ENCODE measurements around the gene SRCIN1. TPM values are rescaled to one million over a fixed set of nuclear protein-coding genes. Genes with fewer than 3 reads are reported as not detected.

Gene SRCIN1
- total and polyA plus RNA-seq, 4 donors: 0.05 to 5.3 (median 2.7) TPM

- peaks cover 0 to 2% (median 0%) of the 10 kb centered on the region in 4 donors for H3K27me3 ChIP-seq (ENCODE audit: control insufficient read depth in 4 of 4, insufficient read depth in 4 of 4, low read length in 3 of 4)
- no peak for DNase-seq (ENCODE audit: low spot score)
- no peak overlapping the region for H3K9ac ChIP-seq (ENCODE audit: low read depth in 1 of 2, low read length in 2 of 2)
- 89% methylated on average over 3 of the region's 3 CpGs for WGBS
- H3K27ac ChIP-seq (ENCODE audit: low read depth in 1 of 2, low read length in 2 of 2): no peak overlapping the region
- no peaks in the 10 kb centered on the region for H3K36me3 ChIP-seq (ENCODE audit: control insufficient read depth in 4 of 4, insufficient read depth in 3 of 4, low read depth in 1 of 4, low read length in 3 of 4)
- no peaks in the 10 kb centered on the region for H3K9me3 ChIP-seq (ENCODE audit: control insufficient read depth in 4 of 4, low read length in 3 of 4)
- H3K4me1 ChIP-seq (ENCODE audit: control insufficient read depth in 4 of 4, insufficient read depth in 4 of 4, low read length in 3 of 4): peaks cover 8 to 24% (median 15%) of the 10 kb centered on the region in 4 donors
- no peak overlapping the region for H3K4me3 ChIP-seq (ENCODE audit: low read depth in 1 of 3, low read length in 3 of 3)
- TF ChIP-seq HNF4A (conservative IDR thresholded peaks at IDR 0.05): no peak
- no peak for TF ChIP-seq ATF3 (IDR thresholded peaks at IDR 0.05)
- TF ChIP-seq FOXA2 (IDR thresholded peaks at IDR 0.05): no peak
- TF ChIP-seq, protein P1, sequence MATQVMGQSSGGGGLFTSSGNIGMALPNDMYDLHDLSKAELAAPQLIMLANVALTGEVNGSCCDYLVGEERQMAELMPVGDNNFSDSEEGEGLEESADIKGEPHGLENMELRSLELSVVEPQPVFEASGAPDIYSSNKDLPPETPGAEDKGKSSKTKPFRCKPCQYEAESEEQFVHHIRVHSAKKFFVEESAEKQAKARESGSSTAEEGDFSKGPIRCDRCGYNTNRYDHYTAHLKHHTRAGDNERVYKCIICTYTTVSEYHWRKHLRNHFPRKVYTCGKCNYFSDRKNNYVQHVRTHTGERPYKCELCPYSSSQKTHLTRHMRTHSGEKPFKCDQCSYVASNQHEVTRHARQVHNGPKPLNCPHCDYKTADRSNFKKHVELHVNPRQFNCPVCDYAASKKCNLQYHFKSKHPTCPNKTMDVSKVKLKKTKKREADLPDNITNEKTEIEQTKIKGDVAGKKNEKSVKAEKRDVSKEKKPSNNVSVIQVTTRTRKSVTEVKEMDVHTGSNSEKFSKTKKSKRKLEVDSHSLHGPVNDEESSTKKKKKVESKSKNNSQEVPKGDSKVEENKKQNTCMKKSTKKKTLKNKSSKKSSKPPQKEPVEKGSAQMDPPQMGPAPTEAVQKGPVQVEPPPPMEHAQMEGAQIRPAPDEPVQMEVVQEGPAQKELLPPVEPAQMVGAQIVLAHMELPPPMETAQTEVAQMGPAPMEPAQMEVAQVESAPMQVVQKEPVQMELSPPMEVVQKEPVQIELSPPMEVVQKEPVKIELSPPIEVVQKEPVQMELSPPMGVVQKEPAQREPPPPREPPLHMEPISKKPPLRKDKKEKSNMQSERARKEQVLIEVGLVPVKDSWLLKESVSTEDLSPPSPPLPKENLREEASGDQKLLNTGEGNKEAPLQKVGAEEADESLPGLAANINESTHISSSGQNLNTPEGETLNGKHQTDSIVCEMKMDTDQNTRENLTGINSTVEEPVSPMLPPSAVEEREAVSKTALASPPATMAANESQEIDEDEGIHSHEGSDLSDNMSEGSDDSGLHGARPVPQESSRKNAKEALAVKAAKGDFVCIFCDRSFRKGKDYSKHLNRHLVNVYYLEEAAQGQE (IDR thresholded peaks at IDR 0.05): no peak
- no peak for TF ChIP-seq GABPA (IDR thresholded peaks at IDR 0.05 in 1 of 2, conservative IDR thresholded peaks at IDR 0.05 in 1 of 2)
- TF ChIP-seq, protein P2, sequence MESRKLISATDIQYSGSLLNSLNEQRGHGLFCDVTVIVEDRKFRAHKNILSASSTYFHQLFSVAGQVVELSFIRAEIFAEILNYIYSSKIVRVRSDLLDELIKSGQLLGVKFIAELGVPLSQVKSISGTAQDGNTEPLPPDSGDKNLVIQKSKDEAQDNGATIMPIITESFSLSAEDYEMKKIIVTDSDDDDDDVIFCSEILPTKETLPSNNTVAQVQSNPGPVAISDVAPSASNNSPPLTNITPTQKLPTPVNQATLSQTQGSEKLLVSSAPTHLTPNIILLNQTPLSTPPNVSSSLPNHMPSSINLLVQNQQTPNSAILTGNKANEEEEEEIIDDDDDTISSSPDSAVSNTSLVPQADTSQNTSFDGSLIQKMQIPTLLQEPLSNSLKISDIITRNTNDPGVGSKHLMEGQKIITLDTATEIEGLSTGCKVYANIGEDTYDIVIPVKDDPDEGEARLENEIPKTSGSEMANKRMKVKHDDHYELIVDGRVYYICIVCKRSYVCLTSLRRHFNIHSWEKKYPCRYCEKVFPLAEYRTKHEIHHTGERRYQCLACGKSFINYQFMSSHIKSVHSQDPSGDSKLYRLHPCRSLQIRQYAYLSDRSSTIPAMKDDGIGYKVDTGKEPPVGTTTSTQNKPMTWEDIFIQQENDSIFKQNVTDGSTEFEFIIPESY (IDR thresholded peaks at IDR 0.05): no peak
- no peak for TF ChIP-seq MAX (IDR thresholded peaks at IDR 0.05)
- no peak for TF ChIP-seq RAD21 (IDR thresholded peaks at IDR 0.05)
- no peak for TF ChIP-seq TAF1 (conservative IDR thresholded peaks at IDR 0.05)
- TF ChIP-seq HNF4G (IDR thresholded peaks at IDR 0.05): no peak
- no peak for TF ChIP-seq NR2F2 (IDR thresholded peaks at IDR 0.05)
- TF ChIP-seq YY1 (IDR thresholded peaks at IDR 0.05): no peak
- TF ChIP-seq, protein P3, sequence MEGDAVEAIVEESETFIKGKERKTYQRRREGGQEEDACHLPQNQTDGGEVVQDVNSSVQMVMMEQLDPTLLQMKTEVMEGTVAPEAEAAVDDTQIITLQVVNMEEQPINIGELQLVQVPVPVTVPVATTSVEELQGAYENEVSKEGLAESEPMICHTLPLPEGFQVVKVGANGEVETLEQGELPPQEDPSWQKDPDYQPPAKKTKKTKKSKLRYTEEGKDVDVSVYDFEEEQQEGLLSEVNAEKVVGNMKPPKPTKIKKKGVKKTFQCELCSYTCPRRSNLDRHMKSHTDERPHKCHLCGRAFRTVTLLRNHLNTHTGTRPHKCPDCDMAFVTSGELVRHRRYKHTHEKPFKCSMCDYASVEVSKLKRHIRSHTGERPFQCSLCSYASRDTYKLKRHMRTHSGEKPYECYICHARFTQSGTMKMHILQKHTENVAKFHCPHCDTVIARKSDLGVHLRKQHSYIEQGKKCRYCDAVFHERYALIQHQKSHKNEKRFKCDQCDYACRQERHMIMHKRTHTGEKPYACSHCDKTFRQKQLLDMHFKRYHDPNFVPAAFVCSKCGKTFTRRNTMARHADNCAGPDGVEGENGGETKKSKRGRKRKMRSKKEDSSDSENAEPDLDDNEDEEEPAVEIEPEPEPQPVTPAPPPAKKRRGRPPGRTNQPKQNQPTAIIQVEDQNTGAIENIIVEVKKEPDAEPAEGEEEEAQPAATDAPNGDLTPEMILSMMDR (IDR thresholded peaks at IDR 0.05; ENCODE audit: low read depth, low read length, missing input control): no peak
- TF ChIP-seq FOXA1 (IDR thresholded peaks at IDR 0.05): no peak
- no peak for TF ChIP-seq JUND (IDR thresholded peaks at IDR 0.05)
- no peak for TF ChIP-seq EGR1 (IDR thresholded peaks at IDR 0.05; ENCODE audit: low read depth in 2 of 2)
- no peak for TF ChIP-seq RXRA (IDR thresholded peaks at IDR 0.05)
- no peak for TF ChIP-seq SP1 (IDR thresholded peaks at IDR 0.05)
These were observed 22.6 kb downstream of the SRCIN1 start for GRCh38 chr17:38583176-38583575.
